Uterus (tissue), 4 donors: ENCODE results near the gene ANKRD60. TPM values are rescaled to one million over a fixed set of nuclear protein-coding genes. Genes with fewer than 3 reads are reported as not detected.

Source experiments
- DNase-seq, 2 donors: peaks; one replicate each; pipeline ENCODE4 v3.0.0-alpha.2; 2019 to 2020
- H3K27ac ChIP-seq, 2 donors: fragments of 200-600 bp; sonication (generic); 1 replicate in 1 of 2; 2 replicates in 1 of 2; pipeline ENCODE4 v1.5.1; 2016 to 2018
- H3K27me3 ChIP-seq, 2 donors: fragments of 200-600 bp; sonication (generic); one replicate each; pipeline ENCODE4 v1.5.1; 2018 to 2019; ENCODE audit warnings: control low read depth in 1 of 2
- H3K36me3 ChIP-seq, 2 donors: fragments of 200-600 bp; sonication (generic); one replicate each; pipeline ENCODE4 v1.5.1; 2019; ENCODE audit warnings: control low read depth in 1 of 2
- H3K4me1 ChIP-seq, 2 donors: fragments of 200-600 bp; sonication (generic); one replicate each; pipeline ENCODE4 v1.5.1; 2018 to 2019; ENCODE audit warnings: control low read depth in 1 of 2
- H3K4me3 ChIP-seq, 2 donors: fragments of 200-600 bp; sonication (generic); 1 replicate in 1 of 2; 2 replicates in 1 of 2; pipeline ENCODE4 v1.5.1; 2018 to 2019; ENCODE audit warnings: mild to moderate bottlenecking in 1 of 2
- H3K9me3 ChIP-seq, 2 donors: fragments of 200-600 bp; sonication (generic); one replicate each; pipeline ENCODE4 v1.5.1; 2019; ENCODE audit warnings: control low read depth in 1 of 2
- POLR2A ChIP-seq, 2 donors: fragments of 450-650 bp; IDR thresholded peaks; one replicate each; pipeline ENCODE4 v1.6.1; 2016; ENCODE audit warnings: antibody characterized with exemption in 2 of 2, mild to moderate bottlenecking in 1 of 2, moderate library complexity in 1 of 2
- intact Hi-C: fragments of 100-400 bp; cut with DNase I; formaldehyde crosslinking; loops from one replicate; pipeline ENCODE4 v1.15.1; 2023; ENCODE audit warnings: low total_unique reads
- total RNA-seq, 4 donors: library from RNA; depleted of rRNA in 3 of 4; stranded (reverse); fragments of >200 nt in 3 of 4; gene quantifications; one replicate each; pipeline versions ENCODE4 v1.1.0 to v1.2.4, GENCODE V29; 2014 to 2023
- TF ChIP-seq, protein P1 (sequence below), 4 experiments: fragments of 200-600 bp in 2 of 4; fragments of 450-650 bp in 2 of 4; sonication (generic) in 2 of 4; IDR thresholded peaks; one replicate each; pipeline ENCODE4 v1.5.1; 2016 to 2019; ENCODE audit warnings: antibody characterized with exemption in 4 of 4, mild to moderate bottlenecking in 2 of 4, moderate library complexity in 1 of 4
- donor health status: DM: yes; HTN: yes; CAD: no.

The ANKRD60 gene
- total RNA-seq, 4 donors from 2014 or later, result not detected

GRCh38 chr20:58168843-58169242 lies 59.6 kb downstream of the ANKRD60 start:
- H3K4me3 ChIP-seq, result no peak overlapping the region
- no peaks in the 10 kb centered on the region for H3K4me1 ChIP-seq
- DNase-seq, result no peak
- TF ChIP-seq, protein P1, sequence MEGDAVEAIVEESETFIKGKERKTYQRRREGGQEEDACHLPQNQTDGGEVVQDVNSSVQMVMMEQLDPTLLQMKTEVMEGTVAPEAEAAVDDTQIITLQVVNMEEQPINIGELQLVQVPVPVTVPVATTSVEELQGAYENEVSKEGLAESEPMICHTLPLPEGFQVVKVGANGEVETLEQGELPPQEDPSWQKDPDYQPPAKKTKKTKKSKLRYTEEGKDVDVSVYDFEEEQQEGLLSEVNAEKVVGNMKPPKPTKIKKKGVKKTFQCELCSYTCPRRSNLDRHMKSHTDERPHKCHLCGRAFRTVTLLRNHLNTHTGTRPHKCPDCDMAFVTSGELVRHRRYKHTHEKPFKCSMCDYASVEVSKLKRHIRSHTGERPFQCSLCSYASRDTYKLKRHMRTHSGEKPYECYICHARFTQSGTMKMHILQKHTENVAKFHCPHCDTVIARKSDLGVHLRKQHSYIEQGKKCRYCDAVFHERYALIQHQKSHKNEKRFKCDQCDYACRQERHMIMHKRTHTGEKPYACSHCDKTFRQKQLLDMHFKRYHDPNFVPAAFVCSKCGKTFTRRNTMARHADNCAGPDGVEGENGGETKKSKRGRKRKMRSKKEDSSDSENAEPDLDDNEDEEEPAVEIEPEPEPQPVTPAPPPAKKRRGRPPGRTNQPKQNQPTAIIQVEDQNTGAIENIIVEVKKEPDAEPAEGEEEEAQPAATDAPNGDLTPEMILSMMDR (IDR thresholded peaks at IDR 0.05), result no peak
- no peak for TF ChIP-seq POLR2A (IDR thresholded peaks at IDR 0.05)
- no peaks in the 10 kb centered on the region for H3K27me3 ChIP-seq
- H3K36me3 ChIP-seq, result no peaks in the 10 kb centered on the region
- intact Hi-C loops, result no loop called here
- H3K27ac ChIP-seq, result no peak overlapping the region
- H3K9me3 ChIP-seq, result no peaks in the 10 kb centered on the region

DNA sequence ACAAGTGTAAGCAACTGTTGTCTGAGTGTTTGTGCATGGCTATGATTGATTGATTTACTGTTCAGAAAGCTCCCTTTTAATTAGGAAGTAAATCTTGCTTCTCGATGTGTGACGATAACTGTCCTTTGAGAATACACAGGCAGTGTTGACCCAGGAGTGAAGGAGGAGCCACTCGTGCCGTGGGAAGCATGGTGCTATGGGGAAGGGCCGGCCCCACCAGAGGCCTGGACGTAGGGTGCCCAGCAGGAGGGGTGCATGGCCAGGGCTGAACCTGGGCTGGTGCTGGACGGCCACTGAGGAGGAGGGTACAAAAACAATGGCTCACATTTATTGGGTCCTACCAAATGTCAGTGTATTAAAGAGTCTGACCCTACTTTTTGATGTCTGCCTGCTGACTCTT lies 60.7 kb downstream of the ANKRD60 start:
- Histone ChIP-seq H3K9me3 (no peaks in the 10 kb centered on the region), H3K27ac (no peak overlapping the region), H3K4me1 (no peaks in the 10 kb centered on the region), H3K27me3 (no peaks in the 10 kb centered on the region), H3K36me3 (no peaks in the 10 kb centered on the region), H3K4me3 (no peak overlapping the region)
- no peak for TF ChIP-seq POLR2A (IDR thresholded peaks at IDR 0.05)
- TF ChIP-seq, protein P1 (IDR thresholded peaks at IDR 0.05), result no peak
- no peak for DNase-seq
- intact Hi-C loops, result no loop called here

Other genes starting within 250 kb of the ANKRD60 start
- gene RAB22A, start 81.1 kb upstream of the ANKRD60 start, total RNA-seq, result 10 to 100 TPM in 3 of 4 donors, 1 to 10 TPM in 1; 9.5 to 29.7 (median 23.3) TPM
- gene VAPB, start 160.6 kb upstream of the ANKRD60 start, total RNA-seq, result 10 to 100 TPM; 24.1 to 81.0 (median 48.4) TPM